Measurements from ENCODE around the gene AHCYL1.

DNA sequence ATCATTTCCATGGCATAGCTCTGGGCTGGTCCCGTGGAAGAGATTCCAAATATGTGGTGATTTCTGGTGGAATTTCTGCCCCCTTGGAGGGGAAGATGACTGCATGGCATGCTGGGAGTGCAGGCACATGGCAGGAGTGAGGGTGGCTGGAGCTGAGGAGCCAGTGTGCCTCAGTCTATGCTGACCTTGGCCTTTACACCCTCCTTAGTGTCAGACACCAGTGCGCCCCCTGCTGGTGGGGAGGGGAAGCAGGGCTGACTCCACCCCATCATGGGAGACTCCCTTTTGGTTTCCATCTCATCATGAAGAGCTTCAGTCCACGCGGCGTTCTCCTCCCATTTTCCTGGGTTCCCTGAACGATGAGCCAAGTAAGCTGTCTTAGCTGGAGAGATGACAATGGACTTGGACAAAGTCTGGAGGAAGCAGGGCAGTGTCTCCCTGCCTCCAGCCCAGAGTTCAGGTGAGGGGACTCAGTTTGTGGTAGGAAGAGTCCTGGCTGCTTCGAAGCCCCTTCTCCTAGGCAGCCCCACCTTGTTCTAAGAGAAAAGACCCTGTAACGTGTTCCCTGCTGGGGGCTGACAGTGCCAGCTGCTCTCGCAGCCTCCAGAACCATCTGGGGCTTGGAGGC, 75.6 kb downstream of the AHCYL1 start:
- TF ChIP-seq CTCF (IDR thresholded peaks at IDR 0.05) (peak; percentile 52), EP300 (IDR thresholded peaks at IDR 0.05) (no peak), POLR2AphosphoS2 (conservative IDR thresholded peaks at IDR 0.05; ENCODE audit: low read length) (no peak), RFX5 (IDR thresholded peaks at IDR 0.05) (no peak), CBX2 (IDR thresholded peaks at IDR 0.05; ENCODE audit: borderline replicate concordance, low read depth) (no peak), POLR2A (IDR thresholded peaks at IDR 0.05; ENCODE audit: low read length) (no peak), JUN (IDR thresholded peaks at IDR 0.05) (no peak), CHD2 (IDR thresholded peaks at IDR 0.05; ENCODE audit: low read length, partially characterized antibody) (no peak), JUNB (IDR thresholded peaks at IDR 0.05) (no peak)
- TF ChIP-seq, protein P1, sequence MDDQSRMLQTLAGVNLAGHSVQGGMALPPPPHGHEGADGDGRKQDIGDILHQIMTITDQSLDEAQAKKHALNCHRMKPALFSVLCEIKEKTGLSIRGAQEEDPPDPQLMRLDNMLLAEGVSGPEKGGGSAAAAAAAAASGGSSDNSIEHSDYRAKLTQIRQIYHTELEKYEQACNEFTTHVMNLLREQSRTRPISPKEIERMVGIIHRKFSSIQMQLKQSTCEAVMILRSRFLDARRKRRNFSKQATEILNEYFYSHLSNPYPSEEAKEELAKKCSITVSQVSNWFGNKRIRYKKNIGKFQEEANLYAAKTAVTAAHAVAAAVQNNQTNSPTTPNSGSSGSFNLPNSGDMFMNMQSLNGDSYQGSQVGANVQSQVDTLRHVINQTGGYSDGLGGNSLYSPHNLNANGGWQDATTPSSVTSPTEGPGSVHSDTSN (IDR thresholded peaks at IDR 0.05): no peak
- TF ChIP-seq, protein P2, sequence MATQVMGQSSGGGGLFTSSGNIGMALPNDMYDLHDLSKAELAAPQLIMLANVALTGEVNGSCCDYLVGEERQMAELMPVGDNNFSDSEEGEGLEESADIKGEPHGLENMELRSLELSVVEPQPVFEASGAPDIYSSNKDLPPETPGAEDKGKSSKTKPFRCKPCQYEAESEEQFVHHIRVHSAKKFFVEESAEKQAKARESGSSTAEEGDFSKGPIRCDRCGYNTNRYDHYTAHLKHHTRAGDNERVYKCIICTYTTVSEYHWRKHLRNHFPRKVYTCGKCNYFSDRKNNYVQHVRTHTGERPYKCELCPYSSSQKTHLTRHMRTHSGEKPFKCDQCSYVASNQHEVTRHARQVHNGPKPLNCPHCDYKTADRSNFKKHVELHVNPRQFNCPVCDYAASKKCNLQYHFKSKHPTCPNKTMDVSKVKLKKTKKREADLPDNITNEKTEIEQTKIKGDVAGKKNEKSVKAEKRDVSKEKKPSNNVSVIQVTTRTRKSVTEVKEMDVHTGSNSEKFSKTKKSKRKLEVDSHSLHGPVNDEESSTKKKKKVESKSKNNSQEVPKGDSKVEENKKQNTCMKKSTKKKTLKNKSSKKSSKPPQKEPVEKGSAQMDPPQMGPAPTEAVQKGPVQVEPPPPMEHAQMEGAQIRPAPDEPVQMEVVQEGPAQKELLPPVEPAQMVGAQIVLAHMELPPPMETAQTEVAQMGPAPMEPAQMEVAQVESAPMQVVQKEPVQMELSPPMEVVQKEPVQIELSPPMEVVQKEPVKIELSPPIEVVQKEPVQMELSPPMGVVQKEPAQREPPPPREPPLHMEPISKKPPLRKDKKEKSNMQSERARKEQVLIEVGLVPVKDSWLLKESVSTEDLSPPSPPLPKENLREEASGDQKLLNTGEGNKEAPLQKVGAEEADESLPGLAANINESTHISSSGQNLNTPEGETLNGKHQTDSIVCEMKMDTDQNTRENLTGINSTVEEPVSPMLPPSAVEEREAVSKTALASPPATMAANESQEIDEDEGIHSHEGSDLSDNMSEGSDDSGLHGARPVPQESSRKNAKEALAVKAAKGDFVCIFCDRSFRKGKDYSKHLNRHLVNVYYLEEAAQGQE (IDR thresholded peaks at IDR 0.05): no peak
